Stomach smooth muscle (tissue), 2 donors: ENCODE results near the gene CASP7.
"Not testable (repeated sequence)": the region's sequence is repeated elsewhere in the genome, so short reads cannot be mapped to it uniquely, and the experiment has no call there.

ENCODE experiments used
- H3K27ac ChIP-seq: one replicate; pipeline ENCODE4 v1.7.0; 2013; ENCODE audit warnings: mild to moderate bottlenecking, low read length, inconsistent platforms
- H3K27me3 ChIP-seq, 2 donors: one replicate each; pipeline ENCODE4 v1.7.0; 2013; ENCODE audit warnings: low read length in 2 of 2; ENCODE audit not compliant: insufficient read depth in 2 of 2, control insufficient read depth in 1 of 2
- H3K36me3 ChIP-seq, 2 donors: one replicate each; pipeline ENCODE4 v1.7.0; 2013; ENCODE audit warnings: low read length in 2 of 2; ENCODE audit not compliant: control insufficient read depth in 2 of 2, insufficient read depth in 2 of 2
- H3K4me1 ChIP-seq: one replicate; pipeline ENCODE4 v1.7.0; 2013; ENCODE audit warnings: low read length; ENCODE audit not compliant: control insufficient read depth, insufficient read depth
- H3K4me3 ChIP-seq, 2 donors: one replicate each; pipeline ENCODE4 v1.7.0; 2013; ENCODE audit warnings: low read length in 2 of 2
- H3K9ac ChIP-seq, 2 donors: one replicate each; pipeline ENCODE4 v1.7.0; 2013; ENCODE audit warnings: low read length in 2 of 2, mild to moderate bottlenecking in 1 of 2
- H3K9me3 ChIP-seq, 2 donors: one replicate each; pipeline ENCODE4 v1.7.0; 2013; ENCODE audit warnings: low read length in 2 of 2; ENCODE audit not compliant: control insufficient read depth in 2 of 2
- donor health status: healthy.
- donor health status: Pancreatic carcinoma.

CASP7 gene

DNA sequence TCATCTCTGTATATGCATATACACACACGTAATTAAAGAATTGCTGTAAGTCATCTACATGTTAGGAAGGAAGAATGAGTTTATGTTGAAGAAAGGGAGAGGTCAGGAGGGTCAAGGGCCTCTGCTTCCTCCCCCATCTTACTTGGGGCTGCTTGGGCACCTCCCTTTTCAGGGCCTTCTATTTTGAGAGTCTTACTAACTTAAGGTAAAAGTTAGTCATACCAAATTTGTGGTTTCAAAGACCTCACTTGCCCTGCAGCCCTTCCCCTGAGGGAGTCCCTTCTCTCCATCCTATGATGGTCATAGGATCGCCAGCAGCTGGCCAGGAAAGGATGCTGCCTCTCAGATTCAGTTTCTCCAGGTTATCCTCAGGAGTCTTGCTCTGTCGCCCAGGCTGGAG lies 74.4 kb downstream of the CASP7 start:
- Histone ChIP-seq H3K9me3 (no peaks in the 10 kb centered on the region), H3K9ac (no peak overlapping the region), H3K4me3 (no peak overlapping the region), H3K27me3 (no peaks in the 10 kb centered on the region), H3K4me1 (no peaks in the 10 kb centered on the region), H3K36me3 (no peaks in the 10 kb centered on the region), H3K27ac (no peak overlapping the region)

DNA sequence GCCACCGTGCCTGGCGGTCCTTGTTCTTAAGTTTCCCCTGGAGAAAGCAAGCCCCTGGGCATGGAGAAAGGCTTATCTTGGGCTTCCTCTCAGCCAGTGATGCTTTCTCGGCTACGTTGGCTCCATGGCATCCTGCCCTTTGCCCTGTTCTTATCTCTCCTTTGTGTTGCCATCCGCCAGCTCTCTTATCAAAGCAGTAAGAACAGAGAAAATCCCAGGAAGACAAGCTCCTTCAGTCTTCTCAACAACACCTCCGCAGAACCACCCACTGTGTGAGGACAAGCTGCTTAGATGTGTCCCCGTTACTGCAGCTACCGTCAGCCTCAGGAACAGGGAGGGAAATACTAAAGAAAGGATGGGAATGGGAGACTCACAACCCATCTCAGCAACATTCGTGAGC lies 75.1 kb downstream of the CASP7 start:
- H3K4me3 ChIP-seq, result no peak overlapping the region
- no peaks in the 10 kb centered on the region for H3K4me1 ChIP-seq
- H3K27ac ChIP-seq, result no peak overlapping the region
- H3K27me3 ChIP-seq, result no peaks in the 10 kb centered on the region
- no peaks in the 10 kb centered on the region for H3K36me3 ChIP-seq
- H3K9me3 ChIP-seq, result no peaks in the 10 kb centered on the region
- no peak overlapping the region for H3K9ac ChIP-seq

DNA sequence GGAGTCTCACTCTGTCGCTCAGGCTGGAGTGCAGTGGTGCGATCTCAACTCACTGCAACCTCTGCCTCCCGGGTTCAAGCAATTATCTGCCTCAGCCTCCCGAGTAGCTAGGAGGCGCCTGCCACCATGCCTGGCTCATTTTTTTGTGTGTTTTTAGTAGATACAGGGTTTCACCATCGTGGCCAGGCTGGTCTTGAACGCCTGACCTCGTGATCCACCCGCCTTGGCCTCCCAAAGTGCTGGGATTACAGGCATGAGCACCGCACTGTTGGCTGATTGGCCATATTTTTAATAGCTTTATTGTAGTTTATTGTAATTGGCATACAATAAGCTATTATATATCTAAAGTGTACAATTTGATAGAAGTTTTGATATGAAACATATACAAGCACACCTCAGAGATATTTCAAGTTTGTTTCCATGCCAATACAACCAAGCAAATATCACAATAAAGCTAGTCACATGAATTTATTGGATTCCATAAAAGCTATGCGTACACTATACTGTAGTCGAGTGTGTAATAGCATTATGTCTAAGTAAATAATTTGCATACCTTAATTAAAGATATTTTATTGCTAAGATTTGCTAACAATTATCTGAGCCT lies 77.3 kb downstream of the CASP7 start:
- no peak overlapping the region for H3K4me3 ChIP-seq
- H3K27me3 ChIP-seq, result no peaks in the 10 kb centered on the region
- no peak overlapping the region for H3K9ac ChIP-seq

DNA sequence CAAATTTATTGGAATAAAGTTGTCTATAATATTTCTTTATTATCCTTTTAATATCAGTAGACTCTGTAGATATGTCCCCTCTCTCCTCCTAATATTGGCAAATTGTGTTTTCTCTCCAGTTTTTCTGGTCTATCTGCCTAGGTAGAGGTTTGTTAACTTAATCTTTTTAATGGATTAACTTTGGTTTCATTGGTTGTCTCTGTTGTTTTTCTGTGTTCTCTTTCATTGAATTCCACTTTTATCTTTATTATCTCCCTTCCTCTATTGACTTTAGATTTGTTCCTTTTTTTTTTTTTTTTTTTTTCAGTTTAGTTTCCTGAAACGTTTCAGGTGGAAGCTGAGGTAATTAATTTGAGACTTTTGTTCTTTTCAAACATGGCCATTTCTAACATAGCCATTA lies 82.4 kb downstream of the CASP7 start:
- H3K9me3 ChIP-seq, result no peaks in the 10 kb centered on the region
- H3K27me3 ChIP-seq, result no peaks in the 10 kb centered on the region
- H3K36me3 ChIP-seq, result no peaks in the 10 kb centered on the region
- no peak overlapping the region for H3K9ac ChIP-seq
- H3K27ac ChIP-seq, result no peak overlapping the region
- no peak overlapping the region for H3K4me3 ChIP-seq
- H3K4me1 ChIP-seq, result no peaks in the 10 kb centered on the region

More for the DNA sequence above, 77.3 kb downstream of the CASP7 start:
- Histone ChIP-seq H3K36me3 (no peaks in the 10 kb centered on the region), H3K9me3 (no peaks in the 10 kb centered on the region), H3K4me1 (no peaks in the 10 kb centered on the region), H3K27ac (no peak overlapping the region)

DNA sequence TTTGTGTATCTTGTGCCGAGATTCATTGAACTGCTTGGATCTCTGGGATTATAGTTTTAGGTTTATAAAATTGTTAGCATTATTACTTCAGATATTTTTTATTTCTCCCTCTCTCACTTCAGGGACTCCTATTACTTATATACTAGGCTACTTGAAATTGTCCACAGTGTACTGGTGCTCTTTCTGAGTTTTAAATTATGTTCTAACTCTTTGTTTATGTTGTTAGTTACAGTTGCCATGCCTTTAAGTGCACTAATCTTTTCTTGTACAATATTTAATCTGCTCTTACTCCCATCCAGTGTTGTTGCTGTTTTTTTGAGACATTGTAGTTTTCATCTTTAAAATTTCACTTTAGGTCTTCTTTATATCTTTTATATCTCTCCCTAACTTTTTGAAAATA lies 84.9 kb downstream of the CASP7 start:
- Histone ChIP-seq H3K9me3 (no peaks in the 10 kb centered on the region), H3K27me3 (no peaks in the 10 kb centered on the region), H3K4me1 (no peaks in the 10 kb centered on the region), H3K4me3 (no peak overlapping the region), H3K36me3 (no peaks in the 10 kb centered on the region), H3K27ac (no peak overlapping the region), H3K9ac (no peak overlapping the region)

DNA sequence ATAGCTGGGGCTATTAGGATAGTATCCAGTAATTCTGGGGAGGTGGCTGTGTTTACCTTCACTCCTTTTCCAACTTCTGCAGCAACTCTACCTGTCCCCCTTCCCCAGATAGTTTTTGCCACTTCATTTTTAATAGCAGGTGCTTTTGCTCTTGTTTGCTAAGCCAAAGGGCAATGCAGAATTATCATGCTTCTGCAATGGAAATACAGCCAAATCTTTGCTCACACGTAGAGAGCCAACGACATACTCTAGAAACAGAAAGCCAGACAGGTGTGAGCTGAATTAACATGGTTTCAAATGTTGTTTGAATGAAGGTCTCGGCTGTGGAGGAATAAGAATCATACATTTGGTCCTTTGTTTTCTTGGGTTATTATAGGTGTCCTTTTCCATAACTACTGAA lies 86.2 kb downstream of the CASP7 start:
- H3K4me3 ChIP-seq, result no peak overlapping the region
- no peak overlapping the region for H3K9ac ChIP-seq
- H3K27me3 ChIP-seq, result no peaks in the 10 kb centered on the region
- no peaks in the 10 kb centered on the region for H3K36me3 ChIP-seq
- no peaks in the 10 kb centered on the region for H3K9me3 ChIP-seq
- no peaks in the 10 kb centered on the region for H3K4me1 ChIP-seq
- no peak overlapping the region for H3K27ac ChIP-seq

DNA sequence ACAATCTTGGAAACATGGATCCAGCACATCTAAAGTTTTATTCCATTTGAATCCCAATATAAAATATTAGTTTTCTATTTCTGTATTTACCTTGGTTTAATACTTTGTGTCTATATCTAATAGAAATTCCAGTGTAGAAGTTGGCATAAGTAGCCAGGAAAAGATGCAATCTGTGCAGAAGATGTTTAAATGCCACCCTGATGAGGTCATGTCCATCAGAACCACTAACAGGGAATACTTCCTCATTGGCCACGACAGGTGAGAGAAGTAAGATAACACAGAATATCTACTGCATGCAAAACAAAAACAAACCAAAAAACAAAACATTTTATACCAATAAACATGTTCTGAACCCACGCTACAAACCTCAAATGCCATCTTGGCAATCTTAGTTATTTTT lies 87.5 kb downstream of the CASP7 start:
- Histone ChIP-seq H3K4me1 (no peaks in the 10 kb centered on the region), H3K27me3 (no peaks in the 10 kb centered on the region), H3K36me3 (no peaks in the 10 kb centered on the region), H3K27ac (no peak overlapping the region), H3K9ac (no peak overlapping the region), H3K4me3 (no peak overlapping the region), H3K9me3 (no peaks in the 10 kb centered on the region)

DNA sequence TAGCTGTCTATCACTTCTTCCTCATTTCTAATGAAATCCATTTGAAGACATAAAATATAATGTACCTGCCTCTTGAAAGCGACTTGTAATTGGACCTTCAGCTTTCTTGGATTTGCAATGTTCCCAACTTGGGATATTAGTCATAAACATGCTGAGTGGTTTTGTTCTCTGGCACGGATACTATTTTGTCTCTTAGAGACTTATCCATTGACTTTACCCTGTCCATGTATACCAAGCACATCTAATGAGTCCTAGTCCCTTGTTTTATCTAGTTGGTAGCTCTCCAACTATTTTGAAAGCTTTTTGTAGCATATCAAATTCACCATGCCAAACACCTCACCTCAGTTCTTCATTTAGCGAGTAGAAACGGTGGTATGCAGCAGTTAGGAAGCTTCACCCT lies 90.6 kb downstream of the CASP7 start:
- Histone ChIP-seq H3K4me3 (no peak overlapping the region), H3K9me3 (no peaks in the 10 kb centered on the region), H3K27ac (no peak overlapping the region), H3K36me3 (no peaks in the 10 kb centered on the region), H3K4me1 (no peaks in the 10 kb centered on the region), H3K9ac (no peak overlapping the region), H3K27me3 (peaks cover 0 to 2% of the 10 kb centered on the region in 2 donors)

DNA sequence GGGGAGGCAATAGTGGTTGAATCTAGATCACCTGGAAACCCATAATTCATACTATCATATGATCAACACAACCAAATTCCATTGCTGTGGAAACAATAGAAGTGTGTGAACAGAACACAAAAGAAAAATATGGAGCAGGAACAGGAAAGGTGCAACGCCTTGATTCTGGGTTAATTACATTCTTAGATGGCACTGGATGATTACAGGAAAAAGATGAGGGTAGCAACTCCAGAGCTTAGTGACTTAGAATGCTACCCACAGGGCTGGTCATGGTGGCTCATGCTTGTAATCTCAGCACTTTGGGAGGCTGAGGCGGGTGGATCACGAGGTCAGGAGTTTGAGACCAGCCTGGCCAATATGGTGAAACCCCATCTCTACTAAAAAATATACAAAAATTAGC lies 91.4 kb downstream of the CASP7 start:
- not testable (repeated sequence) for H3K27me3 ChIP-seq, H3K27ac ChIP-seq, H3K36me3 ChIP-seq, H3K9ac ChIP-seq, H3K9me3 ChIP-seq, H3K4me1 ChIP-seq, H3K4me3 ChIP-seq

DNA sequence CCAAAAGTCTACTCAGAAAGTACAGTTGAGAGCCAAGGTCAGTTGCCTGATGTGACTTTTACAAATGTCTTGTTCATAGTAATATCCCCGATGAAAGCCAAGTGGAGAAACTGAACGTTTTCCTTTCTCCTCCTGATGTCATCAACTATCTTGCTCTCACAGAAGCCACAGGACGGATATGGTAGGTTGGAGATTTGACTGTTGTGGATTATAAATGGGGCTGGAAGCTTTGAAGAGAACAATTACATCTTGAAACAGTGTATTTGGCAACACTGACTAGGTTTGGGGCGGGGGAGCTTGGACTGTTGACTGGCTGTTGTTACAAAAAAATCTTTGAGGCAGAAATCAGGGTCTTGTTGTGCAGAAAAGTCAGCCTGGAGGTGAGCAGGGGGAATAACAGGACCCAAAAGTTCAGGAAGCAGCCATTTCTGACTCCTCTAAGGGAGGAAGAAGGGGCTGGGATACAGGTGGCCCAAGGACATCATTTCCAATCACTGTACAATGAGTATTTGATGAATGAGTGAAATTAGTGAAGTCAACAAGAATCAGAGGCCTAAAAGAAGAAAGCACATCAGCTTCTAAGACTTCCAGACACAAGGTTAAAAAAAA lies 96.1 kb downstream of the CASP7 start:
- H3K27ac ChIP-seq, result no peak overlapping the region
- no peaks in the 10 kb centered on the region for H3K4me1 ChIP-seq
- H3K27me3 ChIP-seq, result peaks cover 0 to 2% of the 10 kb centered on the region in 2 donors
- H3K9ac ChIP-seq, result no peak overlapping the region
- no peaks in the 10 kb centered on the region for H3K36me3 ChIP-seq
- H3K4me3 ChIP-seq, result no peak overlapping the region
- no peaks in the 10 kb centered on the region for H3K9me3 ChIP-seq

DNA sequence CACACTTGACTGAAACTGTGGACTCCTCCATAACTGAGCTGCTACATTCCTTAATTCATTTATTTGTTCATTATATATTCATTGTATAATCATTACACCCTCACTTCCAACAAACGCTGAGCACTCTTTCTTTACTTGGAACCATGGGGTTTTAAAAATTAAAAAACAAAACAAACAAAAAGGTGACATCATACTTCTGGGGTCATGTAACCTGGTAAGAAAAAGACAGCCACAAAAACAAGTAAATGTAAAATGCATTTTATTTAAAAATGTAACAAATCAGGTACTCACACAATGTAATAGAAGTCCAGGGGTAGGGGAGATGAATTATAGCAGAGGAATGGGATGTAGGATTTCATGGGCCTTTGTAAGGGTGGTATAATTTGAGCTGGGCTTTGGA lies 96.8 kb downstream of the CASP7 start:
- peaks cover 0 to 2% of the 10 kb centered on the region in 2 donors for H3K27me3 ChIP-seq
- H3K27ac ChIP-seq, result no peak overlapping the region
- H3K4me3 ChIP-seq, result no peak overlapping the region
- H3K4me1 ChIP-seq, result no peaks in the 10 kb centered on the region
- no peaks in the 10 kb centered on the region for H3K9me3 ChIP-seq
- no peak overlapping the region for H3K9ac ChIP-seq
- no peaks in the 10 kb centered on the region for H3K36me3 ChIP-seq
